Activated CD4-positive, alpha-beta T cell treated with anti-CD3 and anti-CD28 coated beads for 24 hours (primary cell): ENCODE measurements around the gene DKKL1.

Experiments used
- DNase-seq, 2 donors: peaks; one replicate each; pipeline ENCODE4 v3.0.0-alpha.2; 2020; ENCODE audit warnings: low read depth in 2 of 2

DKKL1 gene

DNA sequence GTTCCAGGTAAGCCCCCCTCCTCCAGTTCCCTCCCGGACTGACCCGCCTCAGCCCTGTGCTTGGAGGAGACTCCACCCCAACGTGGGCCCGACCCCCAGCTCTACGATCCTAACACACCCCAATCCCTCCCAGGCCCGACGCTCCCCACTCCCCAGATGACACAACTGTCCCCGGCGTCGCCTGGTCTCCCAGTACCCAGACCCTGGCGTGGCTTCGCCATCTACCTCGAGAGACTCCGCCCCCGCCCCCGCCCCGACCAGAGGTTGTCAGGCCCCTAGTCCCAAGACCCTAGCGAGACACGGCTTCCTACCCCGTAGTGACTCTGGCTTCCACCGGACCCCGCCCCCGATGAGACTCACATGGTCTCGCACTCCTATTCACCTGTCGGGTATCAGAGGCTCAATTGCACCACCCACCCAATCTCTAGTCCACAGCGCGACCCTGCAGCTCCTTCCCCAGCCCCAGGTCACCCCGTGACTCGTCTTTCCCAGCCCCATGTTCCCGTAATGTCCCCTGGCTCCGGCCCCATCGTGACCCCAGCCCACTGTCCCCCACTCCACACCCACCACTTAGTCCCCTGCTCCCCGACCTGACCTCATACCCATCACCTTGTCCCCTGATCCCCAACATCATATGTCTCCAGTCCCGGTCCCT, 25.5 kb upstream of the DKKL1 start:
- no peak for DNase-seq

DNA sequence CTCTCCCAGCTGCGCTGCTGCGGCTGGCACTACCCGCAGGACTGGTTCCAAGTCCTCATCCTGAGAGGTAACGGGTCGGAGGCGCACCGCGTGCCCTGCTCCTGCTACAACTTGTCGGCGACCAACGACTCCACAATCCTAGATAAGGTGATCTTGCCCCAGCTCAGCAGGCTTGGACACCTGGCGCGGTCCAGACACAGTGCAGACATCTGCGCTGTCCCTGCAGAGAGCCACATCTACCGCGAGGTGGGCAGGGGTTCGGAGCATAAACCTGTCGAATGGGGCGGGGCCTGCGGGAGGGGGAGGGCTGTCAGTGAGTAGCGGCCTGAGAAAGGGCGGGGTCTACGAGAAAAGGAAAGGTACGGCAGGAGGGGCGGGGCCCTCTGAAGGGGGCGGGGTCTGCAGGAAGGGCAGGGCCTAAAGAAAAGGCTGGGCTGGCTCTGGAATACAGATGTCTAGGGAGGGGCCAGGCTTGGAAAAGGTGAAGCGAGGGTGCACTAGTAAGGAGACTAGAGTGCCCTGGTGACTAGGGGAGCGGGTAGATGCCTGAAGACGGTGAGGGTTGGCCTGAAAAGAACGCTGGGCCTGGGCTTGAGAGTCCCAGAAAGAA, 24.9 kb upstream of the DKKL1 start:
- no peak for DNase-seq

DNA sequence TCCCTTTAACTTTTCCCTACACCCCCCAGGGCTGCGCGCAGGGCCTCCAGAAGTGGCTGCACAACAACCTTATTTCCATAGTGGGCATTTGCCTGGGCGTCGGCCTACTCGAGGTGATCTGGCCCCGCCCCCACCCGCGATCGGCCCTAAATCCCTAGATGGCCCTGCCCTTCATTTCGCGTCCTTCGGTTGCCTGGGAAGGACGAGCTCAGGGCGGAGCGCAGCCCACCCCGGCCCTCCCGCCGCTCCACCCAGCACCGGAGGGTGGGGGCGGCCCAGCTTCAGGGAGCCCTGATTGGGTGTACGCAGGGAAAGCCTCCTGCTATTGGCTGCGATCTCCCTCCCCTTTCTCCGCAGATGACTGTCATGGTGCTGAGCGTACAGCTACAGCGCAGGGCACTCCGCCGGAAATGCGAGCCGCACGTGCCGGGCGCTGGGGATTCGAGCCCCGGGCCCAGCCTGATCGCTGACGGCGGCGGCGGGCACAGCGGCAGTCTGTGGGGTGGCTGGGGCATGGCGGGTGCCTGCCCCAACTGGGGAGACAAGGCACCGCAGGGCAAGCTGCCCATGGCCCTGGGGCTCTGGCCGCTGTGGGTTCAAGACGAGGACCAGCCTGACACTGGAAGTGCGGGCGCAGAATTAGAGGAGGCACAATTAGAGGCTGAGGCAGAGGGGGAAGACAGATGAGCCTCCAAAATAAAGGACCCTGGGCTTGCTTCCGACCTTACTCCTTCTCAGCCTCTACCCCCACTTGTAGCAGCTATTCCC, 24.2 kb upstream of the DKKL1 start:
- DNase-seq, result no peak

DNA sequence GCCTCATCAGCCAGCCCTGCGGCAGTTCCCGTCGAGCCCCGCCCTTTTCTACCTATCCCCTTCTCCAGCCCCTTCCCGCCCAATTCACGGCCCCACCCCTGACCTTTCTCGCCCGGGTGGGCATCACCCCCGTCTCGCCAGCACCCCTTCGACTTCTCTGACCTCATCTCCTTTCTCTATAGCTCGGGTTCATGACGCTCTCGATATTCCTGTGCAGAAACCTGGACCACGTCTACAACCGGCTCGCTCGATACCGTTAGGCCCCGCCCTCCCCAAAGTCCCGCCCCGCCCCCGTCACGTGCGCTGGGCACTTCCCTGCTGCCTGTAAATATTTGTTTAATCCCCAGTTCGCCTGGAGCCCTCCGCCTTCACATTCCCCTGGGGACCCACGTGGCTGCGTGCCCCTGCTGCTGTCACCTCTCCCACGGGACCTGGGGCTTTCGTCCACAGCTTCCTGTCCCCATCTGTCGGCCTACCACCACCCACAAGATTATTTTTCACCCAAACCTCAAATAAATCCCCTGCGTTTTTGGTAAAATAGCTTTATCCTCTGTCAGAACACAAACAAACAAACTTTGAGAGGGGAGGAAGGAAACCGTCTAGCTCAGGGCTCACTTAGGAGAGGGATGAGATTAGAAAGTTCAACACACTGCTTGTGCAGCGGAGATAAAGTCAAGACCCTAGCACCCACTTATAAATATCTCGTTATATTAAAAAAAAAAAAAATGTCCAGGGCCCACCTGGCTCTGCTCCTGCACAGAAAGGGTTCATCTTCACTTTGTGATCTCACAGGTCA, 23.4 kb upstream of the DKKL1 start:
- DNase-seq, result no peak

DNA sequence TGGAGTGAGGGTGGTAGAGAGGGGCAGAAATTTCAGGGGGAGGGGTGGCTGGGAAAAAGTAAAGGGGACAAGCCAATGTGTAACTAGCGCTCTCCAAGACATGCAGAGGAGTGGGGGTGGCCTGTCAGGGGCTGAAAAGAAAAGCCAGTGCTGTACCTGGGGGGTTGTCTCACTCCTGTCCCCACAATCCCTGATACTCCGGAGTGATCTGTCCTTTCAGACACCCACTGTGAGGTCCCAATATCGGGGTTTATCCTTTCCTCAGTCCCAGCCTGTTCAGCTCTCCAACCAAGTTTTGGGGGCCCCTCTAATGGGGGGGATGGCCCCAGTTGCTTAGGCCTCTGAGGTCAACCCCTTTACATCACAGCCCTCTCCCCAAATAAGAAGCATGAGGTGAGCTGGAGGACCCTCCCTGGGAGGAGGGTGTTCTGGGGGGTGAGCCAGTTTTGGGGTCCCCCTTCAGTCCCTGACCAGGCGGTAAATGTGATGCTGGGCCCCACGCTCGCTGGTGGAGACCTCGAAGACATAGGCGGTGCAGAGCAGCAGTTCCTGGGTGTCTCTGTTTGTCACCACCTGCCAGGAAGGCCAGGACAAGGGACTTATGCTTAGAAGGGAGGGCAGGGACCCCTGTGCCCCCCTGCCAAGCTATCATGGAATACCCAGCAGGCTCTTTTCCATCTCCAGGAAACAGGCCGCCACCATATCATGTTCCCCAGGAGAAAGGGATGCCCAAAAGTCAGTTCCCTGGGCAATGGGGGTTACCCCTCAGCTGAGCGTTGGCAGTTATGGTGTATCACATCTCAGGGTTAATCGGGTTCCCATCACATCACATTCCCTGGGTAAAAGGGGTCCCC, 22.6 kb upstream of the DKKL1 start:
- no peak for DNase-seq

DNA sequence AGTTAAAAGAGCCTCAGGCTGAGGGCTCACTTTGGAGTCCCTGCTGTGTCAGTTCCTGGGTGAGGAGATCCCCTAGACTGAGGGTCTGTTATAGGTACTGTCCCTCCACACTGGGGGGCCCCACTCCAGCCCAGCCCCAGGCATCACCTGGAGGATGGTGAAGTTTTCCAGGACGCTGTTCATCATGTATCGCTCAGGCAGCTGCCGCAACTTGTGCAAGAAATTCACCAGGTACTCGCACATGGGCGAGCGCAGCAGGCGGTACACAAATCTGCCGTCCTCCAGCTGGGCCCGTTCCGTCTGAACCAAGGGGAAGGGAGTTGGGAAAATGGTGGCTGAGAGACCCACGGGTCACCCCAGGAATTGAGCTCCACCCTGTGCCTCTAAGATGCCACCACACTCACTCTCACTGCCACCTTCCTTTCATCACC, 21.4 kb upstream of the DKKL1 start:
- DNase-seq, result no peak

DNA sequence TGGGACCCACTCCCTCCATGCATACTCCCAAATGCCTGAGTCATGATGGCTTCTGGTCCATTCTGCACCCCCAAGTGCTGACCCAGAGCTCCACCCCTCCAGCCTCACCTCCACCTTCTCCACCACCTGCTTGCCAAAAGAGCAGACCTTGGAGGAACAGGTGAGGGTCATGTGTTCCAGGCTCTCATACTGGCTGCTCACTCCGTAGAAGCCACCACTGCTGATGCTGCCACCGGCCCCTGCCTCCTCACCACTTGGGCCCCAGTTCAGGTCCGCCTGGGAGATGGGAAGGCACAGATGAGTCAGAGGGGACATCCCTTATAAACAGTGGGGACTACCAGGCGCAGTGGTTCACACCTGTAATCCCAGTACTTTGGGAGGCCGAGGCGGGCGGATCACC, 20.6 kb upstream of the DKKL1 start:
- DNase-seq, result no peak

DNA sequence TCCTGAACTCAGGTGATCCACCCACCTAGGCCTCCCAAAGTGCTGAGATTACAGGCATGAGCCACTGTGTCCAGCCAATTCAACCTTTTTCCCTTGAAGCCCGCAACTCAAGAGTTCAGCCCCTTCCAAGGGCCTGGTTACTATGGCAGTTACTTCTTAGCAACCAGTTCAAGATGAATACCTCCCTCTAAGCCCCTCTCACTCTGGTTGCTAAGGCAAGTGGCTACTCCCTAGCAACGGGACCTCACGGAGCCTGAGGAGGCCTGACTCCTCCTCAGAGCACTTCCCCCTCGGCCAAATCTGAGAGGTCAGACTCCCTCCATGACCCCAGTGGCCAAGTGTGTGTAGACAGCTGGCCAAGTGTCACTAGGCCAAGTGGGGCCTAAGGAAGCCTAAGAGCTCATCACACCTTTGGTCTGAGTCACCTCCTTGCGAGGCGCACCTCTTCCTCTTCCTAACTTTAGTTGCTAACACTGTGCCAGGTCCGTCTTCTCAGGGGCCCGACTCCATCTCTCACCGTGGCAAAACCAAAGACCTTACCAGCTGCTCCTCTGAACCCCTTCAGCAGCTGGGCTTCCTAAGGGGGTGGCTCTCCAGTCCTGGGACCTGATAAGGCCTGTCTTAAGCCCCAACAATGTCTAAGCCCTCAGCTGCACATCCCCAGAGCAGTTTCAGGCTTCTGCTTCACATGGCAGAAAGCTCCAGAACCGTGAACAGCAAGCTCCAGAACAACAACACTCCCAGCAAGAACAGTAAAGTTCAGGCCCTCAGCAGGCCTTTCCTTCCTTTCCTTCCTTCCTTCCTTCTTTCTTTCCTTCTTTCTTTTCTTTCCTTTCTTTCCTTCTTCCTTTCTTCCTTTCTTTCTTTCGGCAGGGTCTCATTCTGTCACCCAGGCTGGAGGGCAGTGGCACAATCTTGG, 18.9 kb upstream of the DKKL1 start:
- no peak for DNase-seq

DNA sequence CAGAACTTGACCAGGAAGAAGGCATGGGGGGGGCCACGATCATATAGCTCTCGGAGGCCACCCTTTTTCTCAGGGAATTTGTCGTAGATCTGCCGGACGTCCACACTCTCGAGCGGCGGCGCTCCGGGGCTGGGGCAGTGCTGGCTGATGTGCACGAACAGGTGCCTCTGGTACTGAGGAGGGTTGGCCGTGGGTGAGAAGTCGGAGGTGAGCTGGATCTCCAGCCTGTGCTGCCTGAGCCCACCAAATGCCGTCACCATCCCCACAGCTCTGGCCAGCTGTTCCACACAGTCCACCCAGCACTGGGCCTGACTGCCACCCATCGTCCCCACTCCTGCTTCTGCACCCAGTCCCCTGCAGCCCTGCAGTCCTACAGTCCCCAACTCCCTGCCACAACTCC, 16.5 kb upstream of the DKKL1 start:
- DNase-seq, result no peak

DNA sequence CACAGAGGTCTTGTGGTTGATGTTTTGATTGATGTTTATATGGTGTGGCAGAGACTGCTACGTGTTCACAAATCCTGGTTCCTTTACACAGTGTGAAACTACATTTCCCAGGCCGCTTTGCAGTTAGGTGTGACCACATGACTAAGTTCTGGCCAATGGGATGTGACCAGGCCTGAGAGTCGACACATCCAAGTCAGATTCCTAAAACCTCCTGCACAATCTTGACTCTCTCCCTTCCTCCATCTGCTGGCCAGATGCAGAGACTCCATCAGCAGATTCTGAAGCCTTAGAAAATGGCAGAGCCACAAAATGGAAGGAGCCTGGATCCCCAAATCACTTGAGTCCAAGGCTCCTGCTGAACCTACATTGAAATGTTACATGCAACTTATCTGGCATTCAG, 15.8 kb upstream of the DKKL1 start:
- DNase-seq, result no peak

DNA sequence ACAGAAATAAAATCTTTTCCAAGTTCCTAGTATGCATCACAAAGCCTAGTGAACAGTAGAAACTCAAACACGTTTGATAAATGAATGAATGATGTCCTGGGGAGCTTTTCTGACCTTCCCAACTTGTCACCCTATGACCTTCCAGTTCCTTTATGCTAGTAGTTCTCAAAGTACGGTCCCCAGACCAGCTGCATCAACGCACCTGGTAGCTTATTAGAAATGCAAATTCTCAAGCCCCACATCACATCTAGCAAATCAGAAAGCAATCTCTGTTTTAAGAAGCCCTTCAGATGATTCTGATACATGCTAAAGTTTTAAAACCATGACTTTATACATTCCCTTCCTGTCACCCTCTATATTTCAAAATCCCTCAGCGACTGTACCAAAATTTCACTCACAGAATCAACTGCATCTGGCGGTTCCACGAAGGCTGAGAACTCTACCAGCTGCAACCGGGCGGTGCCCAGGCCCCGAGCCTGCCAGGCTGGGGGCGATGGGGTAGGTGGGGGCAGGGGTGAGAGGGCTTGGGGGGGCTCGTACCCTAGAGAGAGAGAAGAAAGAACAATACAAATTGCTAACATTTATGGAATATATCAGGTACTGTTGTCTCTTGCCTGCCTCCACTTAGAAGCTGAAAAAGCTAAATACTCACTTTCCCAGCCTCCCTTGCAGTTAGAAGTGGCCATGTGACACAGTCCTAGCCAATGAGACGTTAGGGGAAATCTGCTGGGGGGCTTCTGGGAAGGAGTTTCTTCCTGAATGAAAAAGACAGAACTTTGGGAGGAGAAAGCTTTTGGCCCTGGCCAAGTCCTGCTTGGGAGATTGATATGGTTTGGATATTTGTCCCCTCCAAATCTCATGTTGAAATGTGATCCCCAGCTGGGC, 15.1 kb upstream of the DKKL1 start:
- no peak for DNase-seq

DNA sequence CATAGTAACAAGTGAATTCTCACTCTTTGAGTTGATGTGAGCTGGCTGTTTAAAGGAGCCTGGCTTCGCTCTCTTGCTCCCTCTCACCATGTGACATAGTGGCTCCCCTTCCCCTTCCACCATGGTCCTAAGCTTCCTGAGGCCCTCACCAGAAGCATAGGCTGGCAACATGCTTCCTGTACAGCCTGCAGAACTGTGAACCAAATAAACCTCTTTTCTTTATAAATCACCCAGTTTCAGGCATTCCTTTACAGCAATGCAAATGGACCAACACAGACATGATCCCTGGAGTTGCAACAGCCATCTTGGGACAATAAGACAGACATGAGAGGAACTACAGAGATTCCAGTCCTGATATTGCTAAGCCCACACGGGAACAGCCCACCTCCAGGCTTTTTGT, 14.1 kb upstream of the DKKL1 start:
- DNase-seq, result no peak

DNA sequence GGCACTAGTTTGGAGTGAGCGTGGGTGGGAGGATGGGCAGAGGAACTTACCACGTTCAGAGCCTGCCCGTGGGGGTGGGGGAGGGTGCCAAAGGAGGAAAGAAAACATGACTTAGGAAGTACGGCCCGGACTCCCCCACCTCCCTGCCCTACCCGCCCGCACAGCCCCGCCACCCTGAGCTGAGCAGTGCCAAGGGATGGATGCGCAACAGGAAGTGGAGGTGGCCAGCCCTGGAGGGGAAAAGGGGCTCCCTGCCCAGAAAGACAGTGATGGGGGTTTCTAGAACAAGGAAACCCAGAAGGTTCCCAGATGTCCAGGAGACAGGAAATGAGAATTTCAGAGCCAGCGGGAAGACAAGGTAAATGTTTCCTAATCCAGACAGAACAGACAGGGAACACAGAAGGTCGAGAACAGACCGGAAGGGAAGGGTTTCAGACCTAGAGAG, 7.7 kb upstream of the DKKL1 start:
- no peak for DNase-seq

DNA sequence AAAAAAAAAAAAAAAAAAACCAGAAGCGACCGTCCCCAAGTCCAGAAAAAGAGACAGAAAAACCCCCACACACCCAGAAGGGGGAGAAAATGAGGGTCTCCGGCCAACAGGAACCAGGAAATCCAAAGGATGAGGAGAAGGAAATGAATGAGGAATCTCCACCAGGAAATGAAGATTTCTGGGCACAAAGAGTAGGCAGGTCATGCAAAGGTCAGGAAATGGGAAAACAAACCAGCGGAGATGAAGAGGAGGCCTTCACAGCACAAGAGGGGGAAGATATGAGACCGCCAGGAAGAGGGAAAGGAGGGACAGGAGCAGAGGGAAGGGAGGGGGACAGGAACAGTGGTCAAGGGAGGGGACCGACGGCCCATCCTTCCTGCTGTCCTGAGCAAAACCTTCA, 7.3 kb upstream of the DKKL1 start:
- no peak for DNase-seq

DNA sequence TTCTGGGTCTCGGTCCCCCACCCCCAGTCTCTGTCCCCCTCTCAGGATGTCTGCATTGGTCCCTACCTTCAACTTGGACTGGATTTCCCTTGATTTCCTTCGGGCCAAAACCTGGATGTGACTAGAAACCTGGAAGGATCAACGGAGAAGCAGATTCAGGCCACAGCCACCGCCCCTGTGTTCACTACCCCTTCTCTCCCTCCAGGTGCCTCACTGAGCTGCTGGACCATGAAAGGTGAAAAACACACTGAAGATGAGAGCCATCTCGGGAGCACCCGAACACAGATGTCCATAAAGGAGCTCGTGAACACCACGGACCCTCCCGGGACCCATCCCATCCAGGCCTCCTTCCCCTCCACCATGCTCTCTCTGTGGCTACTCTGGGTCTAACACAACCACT, 6.5 kb upstream of the DKKL1 start:
- no peak for DNase-seq

DNA sequence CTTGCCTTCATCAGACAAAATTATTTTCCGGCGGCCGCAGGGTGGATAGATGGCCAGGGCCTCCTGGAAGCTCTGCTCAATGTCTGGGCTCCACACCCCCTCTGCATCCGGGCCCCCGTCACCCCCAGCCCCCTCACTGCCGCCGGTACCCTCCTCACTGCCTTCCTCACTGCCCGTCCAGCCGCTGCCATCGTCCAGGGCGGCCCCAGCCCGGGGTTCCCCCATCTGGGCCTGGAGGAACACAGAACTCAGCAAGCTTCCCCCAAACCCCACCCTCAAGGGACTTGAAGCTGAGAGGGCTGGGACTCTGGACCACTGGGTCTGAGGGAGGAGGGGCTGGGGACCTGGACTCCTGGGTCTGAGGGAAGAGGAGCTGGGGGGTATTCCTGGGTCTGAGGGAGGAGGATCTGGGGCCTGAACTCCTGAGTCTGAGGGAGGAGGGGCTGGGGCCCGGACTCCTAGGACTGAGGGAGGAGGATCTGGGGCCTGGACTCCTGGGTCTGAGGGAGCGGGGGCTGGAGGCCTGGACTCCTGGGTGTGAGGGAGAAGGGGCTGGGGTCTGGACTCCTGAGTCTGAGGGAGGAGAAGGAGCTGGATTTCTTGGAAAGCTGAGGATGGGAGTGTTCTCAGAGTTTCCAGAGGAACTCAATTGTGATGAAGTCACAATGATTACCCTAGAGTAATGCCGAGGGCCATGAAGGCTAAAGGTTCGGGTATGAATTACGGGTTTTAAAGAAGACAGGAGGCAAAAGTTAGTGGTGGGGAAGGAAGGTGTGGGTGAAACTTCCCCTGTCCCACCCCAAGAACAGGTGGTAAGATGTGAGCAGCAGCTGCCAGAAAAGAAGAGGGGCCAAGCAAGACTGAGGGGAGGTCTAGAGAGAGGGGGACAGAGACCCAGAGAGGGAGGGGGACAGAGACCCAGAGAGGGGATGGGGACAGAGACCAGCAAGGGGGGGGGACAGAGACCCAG, 3.5 kb upstream of the DKKL1 start:
- DNase-seq, result no peak

DNA sequence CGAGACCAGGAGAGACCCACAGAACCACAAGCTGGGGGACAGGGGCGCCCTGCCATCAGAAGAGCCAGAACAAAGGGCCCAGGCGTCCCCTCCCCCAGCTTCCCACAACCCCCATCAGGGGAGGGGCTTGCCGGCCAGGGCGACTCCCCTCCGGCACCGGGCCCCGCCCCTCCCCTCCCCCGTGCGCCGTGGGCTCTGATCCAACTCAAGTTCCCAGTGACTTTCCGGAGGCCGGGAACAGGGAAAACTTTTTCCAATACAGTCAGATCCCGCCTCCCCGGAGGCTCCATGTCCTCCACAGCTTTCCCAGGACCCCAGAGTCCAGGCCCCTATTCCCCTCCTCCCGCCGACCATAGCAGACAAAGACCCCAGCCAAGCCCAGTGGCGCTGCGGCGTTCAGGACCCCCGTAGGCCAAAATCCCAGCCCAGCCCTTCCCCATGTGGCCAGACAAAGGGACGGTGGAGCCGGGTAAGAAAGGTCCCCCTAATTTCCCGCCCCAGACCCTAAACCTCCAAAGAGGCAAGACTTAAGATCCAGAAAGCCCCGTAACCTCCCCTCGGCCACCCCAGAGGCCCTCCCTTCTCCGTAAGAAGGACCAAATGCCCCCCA, 2.1 kb upstream of the DKKL1 start:
- no peak for DNase-seq
